Tongue (tissue), 2 donors: ENCODE results near the gene PEX5L. TPM values are rescaled to one million over a fixed set of nuclear protein-coding genes. Genes with fewer than 3 reads are reported as not detected.

Experiments used
- DNase-seq: peaks from one replicate; pipeline ENCODE4 v3.0.0-alpha.2; 2015
- total RNA-seq: library from RNA; depleted of rRNA; stranded (reverse); fragments of >200 nt; gene quantifications from one replicate; pipeline ENCODE4 v1.2.3, GENCODE V29; 2014

Gene PEX5L
- total RNA-seq, 1 donor from 2014 or later, result 0.21 TPM

GRCh38 chr3:179895330-179895729 is 141.4 kb downstream of the PEX5L start:
- DNase-seq, result no peak

DNA sequence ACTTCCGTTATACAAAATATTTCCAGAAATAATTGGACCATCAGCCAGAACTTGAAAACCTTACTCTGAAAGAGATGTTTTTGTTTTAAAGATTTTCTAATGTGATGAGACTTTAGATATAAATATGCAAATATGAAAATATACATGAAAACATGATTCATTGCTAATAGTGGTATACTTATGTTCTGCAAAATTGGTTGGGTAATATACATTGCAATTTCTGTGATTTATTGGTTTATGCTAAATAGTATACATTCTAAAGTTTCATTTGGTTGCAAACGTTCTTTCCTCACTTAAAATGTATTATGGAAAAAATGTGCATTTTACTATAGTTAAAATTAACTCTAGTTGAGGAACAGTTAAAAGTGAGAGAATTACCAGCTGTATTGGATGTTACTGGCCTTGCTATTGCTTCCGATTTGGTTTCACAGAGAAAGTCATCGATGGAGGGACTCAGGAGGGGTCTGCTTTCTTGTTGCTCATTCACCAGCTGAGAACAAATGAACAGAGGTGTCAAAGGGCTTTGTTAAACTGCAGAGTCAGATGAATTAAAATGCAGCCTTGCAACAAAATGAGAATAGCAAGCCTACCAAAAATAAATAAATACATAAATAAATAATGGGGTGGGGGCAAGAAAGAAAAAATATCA is 149.3 kb downstream of the PEX5L start:
- no peak for DNase-seq

DNA sequence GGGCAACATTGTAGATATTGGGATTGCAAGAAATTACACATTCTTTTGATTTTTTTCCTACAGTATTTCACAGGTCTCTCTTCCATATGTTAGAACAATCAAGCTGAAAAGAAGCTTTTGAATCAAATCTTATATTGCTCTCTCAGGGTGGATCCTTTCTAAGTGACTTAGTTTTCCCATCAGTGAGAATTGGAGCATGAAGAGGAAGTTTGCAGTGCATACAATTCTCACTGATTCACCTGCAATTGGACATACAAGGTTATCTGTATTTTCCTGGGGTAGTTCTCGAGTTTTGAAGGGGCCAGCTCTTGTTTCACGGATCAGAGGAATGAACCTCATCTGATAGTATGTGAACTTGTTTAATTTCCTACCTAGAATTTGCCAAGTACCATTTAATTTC is 150.8 kb downstream of the PEX5L start:
- no peak for DNase-seq

- no peak for DNase-seq
Observed at GRCh38 chr3:179884136-179884535, 152.6 kb downstream of the PEX5L start.

DNA sequence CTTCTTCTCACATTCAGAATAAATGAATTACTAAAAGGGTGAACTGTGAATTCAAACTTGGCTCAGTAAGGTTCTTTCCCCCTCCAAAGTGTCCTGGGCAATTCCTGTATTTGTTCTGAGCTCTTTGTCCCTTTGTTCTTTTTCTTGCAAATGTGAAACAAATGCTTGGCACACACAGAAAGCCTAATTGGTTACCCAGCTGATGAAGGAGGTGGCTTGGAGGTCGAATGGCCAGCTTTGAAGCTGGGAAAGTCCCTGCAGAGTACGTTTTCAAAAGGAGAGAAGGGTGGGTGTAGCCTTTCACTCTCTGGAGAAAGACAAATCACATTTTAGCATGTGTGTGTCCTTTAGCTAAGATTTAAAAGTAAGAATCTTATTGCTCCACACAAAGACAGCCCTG is 154.4 kb downstream of the PEX5L start:
- peak; percentile 15 for DNase-seq

DNA sequence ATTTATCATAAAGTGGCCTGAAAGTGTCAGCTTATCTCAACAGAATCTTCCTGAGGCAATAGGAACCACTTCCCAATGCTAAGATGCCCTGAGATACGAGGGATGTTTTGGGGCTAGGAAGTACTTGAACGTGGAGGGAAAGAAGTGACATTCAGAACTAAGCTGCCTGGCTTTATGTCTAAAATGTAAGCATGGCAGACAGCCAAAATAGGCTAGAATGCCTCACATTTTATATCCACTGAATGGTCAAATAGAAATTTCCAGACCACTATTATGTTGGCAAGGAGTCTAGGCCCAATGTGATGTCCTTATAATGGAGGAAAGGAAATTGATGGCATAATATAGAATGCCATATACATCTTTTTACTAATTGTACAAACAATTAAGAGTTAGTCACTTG is 154.9 kb downstream of the PEX5L start:
- peak; percentile 27 for DNase-seq

- DNase-seq, result no peak
Observed at GRCh38 chr3:179880868-179881267, 155.9 kb downstream of the PEX5L start.

DNA sequence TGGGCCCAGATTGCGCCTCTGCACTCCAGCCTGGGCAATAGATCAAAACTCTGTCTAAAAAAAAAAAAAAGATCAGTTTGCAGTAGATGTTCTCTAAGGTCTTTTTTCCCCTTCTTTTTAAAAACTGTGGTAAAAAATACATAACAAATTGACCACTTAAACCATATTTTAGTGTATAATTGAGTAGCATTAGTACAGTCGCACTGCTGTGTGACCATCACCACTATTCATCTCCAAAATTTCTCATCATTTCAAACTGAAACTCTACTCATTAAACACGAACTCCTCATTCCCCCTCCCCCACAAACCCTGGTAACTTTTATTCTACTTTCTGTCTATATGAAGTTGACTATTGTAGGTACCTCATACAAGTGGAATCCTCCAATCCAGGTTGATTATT is 160.3 kb downstream of the PEX5L start:
- DNase-seq, result no peak

GRCh38 chr3:179872842-179873241 is 163.9 kb downstream of the PEX5L start:
- no peak for DNase-seq

DNA sequence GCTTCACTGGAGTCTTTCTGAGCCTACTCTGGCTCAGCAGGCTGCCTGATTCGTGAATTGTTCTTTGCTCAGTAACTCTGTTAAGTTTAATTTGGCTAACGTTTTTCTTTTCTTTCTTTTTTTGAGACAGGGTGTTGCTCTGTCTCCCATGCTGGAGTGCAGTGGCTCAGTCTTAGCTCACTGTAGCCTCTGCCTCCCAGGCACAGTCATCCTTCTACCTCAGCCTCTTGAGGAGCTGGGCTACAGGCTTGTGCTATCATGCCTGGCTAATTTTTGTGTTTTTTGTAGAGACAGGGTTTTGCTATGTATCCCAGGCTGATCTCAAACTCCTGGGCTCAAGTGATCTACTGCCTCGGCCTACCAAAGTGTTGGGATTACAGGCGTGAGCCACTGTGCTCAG is 165.0 kb downstream of the PEX5L start:
- DNase-seq, result no peak

GRCh38 chr3:179868715-179869114 is 168.0 kb downstream of the PEX5L start:
- DNase-seq, result no peak

- no peak for DNase-seq
Observed at GRCh38 chr3:179867961-179868360, 168.8 kb downstream of the PEX5L start.

DNA sequence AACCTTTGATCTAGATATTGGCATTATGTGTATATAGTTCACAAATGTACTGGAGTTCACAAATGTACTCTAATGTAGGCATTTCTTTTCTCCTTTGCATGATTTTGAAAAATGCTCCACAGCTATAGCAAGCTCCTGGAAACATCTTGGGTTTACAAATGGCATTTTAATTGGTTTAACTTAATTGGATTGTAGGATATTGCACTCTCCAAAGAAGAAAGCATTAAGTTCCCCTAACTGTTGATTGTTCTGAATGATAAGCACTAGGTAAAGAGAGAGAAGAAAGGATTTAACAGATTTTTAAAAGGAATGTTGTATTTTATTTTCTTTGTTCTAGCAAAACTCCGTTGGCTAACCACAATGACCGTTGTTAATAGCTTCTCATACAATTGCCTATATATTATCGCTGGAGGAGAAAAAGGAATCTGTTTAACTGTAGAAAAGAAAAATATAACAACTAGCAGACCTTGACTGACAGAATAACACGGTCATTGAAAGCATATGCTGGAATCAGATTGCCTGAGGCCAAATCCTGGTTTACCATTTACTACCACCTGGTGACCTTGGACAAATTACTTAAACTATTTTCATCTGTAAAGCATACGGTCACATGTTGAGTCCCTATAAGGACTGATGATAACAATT is 170.8 kb downstream of the PEX5L start:
- no peak for DNase-seq

DNA sequence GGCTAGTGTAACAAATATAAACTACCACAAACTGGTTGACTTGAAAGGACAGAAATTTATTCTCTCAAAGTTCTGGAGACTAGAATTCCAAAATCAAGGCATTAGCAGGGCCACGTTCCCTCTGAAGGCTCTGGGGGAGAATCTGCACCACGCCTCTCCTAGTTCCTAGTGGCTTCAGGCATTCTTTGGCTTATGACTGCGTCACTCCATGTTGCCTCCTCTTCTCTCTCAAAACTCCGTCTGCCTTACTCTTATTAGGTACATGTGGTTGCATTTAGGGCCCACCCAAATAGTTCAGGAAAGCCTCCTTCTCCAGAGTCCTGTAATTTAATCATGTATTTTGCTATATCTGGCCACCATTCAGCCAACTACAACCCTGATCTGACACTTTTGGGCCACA is 174.8 kb downstream of the PEX5L start:
- DNase-seq, result no peak

- no peak for DNase-seq
Observed at GRCh38 chr3:179861292-179861691, 175.4 kb downstream of the PEX5L start.

- no peak for DNase-seq
Observed at GRCh38 chr3:179860275-179861107, 176.2 kb downstream of the PEX5L start.

GRCh38 chr3:179853176-179853575 is 183.6 kb downstream of the PEX5L start:
- DNase-seq, result peak; percentile 34

DNA sequence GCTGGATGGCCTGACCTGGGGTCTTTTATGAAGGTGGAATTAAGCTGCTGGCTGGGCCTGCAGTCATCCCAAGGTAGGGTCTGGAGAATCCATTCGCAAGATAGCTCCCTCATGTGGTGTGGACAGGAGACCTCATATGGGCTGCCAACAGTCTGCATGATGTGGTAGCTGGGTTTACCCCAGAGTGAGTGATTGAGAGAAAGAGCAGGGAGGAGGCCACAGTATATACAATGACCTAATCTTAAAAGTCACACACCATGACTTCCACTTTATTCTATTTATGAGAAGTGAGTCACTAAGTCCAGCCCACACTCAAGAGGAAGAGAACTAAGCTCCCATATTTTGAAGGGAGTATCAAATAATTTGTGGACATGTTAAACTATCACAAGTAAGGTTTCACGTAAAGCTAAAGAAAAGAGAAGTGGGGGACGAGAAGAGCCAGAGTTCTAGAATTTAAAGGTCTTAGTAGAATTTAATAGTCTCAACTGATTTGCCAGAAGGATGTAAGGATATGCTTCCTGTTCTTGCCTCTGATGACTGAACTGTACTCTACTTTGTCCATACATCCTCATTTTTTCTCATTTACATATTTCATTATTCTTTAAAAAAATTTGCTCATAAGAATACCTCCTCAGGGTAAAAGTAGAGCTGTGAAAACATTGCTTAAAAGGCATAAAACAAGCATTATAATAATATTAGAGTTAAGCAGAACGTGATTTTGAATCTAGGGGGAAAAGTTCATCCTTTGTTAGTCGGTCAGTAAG is 184.4 kb downstream of the PEX5L start:
- no peak for DNase-seq

DNA sequence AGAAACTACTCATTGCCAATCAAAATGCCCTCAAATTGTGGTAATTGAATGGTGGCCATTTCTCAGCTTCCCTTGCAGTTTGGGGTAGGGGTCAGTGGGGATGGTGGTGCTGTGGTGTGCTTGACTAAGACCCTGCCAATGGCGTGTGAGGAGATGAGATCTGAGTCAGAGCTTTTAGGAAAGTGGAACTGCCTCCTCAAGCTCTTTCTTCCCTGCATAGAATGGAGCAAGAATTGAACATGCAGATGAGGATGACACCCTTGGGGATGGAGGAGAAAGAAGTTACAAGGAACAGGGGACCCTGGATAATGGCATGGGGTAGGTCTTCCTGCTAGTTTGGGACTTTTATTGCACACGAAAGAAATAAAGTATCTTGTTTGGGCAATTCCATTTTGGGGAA is 188.0 kb downstream of the PEX5L start:
- no peak for DNase-seq

GRCh38 chr3:179842061-179842460 is 194.7 kb downstream of the PEX5L start:
- no peak for DNase-seq

DNA sequence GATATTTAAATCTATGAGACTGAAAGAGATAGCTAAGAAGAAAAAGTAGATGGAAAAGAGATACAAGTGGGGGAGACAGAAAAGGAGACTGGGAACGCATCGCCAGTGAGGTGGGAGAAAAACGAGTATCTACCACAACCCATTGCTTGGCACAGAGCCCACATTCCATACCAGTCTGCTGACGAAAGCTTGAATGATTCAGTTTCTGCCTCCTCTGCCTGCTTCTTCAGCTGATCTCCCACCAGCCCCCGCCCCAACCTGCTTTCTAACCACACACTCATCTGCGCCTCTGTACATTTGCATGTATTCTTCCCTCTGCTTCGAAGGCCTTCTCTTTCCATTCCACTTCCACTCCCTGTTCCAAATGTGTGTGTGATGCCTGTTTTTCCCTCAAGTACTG is 195.8 kb downstream of the PEX5L start:
- peak; percentile 8 for DNase-seq

- no peak for DNase-seq
Observed at GRCh38 chr3:179837374-179837773, 199.4 kb downstream of the PEX5L start.

DNA sequence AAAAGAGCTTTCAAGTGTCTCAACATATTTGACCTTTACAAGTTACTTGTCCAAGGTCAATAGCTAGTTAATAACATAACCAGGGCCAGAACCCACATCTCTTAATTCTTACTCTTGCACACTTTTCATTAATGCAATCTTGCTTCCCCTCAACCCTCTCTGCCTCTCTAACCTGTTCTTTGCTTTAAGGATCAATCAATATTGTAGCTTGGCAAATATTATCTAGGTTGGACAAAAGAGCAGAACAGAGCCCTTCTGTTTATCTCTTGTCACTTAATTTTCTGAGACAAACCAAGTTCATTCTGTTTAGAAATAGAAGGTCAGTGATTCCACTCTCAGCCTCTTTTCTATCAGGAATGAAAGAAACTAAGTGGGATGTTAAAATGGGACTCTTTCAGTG is 203.4 kb downstream of the PEX5L start:
- DNase-seq, result no peak
